Esophagus muscularis mucosa (tissue), 4 donors: Measurements from ENCODE around the gene NLRP11.

Experiments
- CTCF ChIP-seq, 3 experiments: fragments of 200-600 bp in 2 of 3; fragments of 450-650 bp in 1 of 3; sonication (generic) in 2 of 3; IDR thresholded peaks; one replicate each; pipeline ENCODE4 v1.5.1; 2017 to 2019; ENCODE audit warnings: antibody characterized with exemption in 3 of 3, mild to moderate bottlenecking in 2 of 3, moderate library complexity in 1 of 3
- EP300 ChIP-seq: sonication (generic); formaldehyde crosslinking; IDR thresholded peaks from one replicate; pipeline ENCODE4 v1.6.1; 2017; ENCODE audit warnings: antibody characterized with exemption
- POLR2A ChIP-seq: fragments of 450-650 bp; IDR thresholded peaks from one replicate; pipeline ENCODE4 v1.6.1; 2017; ENCODE audit warnings: antibody characterized with exemption, moderate library complexity, mild to moderate bottlenecking, low read depth
- POLR2AphosphoS5 ChIP-seq, 2 donors: sonication (generic); formaldehyde crosslinking; IDR thresholded peaks; one replicate each; pipeline ENCODE4 v1.6.1; 2017; ENCODE audit warnings: antibody characterized with exemption in 2 of 2

GRCh38 chr19:55870736-55871135 lies 38.9 kb upstream of the NLRP11 start:
- TF ChIP-seq CTCF (IDR thresholded peaks at IDR 0.05) (no peak), POLR2A (no peak), EP300 (no peak), POLR2AphosphoS5 (IDR thresholded peaks at IDR 0.05) (no peak)
